ENCODE measurements around the gene CHCHD5. TPM values are rescaled to one million over a fixed set of nuclear protein-coding genes. Genes with fewer than 3 reads are reported as not detected.

CHCHD5 gene, protein sequence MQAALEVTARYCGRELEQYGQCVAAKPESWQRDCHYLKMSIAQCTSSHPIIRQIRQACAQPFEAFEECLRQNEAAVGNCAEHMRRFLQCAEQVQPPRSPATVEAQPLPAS
- 56.0 to 74.4 TPM (median 61.1 TPM) in 5 replicates for total RNA-seq (2022; extraction: Qiagen RNA extraction; ENCODE audit: low read depth)

DNA sequence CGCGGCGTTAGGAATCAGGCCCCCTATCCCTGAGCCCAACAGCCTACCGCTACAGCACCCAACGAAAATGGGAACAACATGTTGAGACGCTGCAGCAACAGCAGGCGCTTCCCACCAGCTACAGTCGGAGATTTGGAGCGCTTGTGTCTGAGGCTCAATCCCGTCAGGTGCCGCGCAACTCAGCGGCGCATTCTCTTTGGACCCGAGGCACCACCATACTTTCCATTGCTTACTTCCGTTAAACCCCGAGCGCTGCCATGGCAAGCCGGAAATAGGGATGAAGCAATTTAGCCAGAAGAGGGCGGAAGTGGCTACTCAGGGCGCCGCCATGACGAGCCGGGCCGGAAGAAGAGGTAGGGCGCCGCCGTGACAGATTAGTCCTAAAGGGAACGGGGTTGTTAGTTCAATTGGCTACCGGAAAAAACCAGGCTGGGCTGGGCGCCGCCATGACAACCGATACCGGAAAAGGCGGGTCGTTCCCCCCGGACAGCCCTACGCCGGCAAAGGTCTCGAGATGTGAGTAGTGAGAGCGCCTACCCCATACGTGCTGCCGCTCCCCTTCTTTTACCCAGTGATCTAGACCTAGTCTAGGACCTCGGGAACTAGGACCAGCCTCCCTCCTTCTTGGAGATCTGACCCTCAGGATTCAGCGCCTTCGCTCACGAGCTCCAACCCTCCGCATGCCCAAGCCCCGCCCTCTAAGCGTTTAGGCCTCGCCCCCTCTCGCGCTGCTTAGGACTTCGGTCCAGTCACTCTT lies at the start of gene CHCHD5:
TSS of gene CHCHD5 (plus strand) at position 476 of the 757 bp plus-strand sequence. CDS start at position 515, 39 bp downstream.

DNA sequence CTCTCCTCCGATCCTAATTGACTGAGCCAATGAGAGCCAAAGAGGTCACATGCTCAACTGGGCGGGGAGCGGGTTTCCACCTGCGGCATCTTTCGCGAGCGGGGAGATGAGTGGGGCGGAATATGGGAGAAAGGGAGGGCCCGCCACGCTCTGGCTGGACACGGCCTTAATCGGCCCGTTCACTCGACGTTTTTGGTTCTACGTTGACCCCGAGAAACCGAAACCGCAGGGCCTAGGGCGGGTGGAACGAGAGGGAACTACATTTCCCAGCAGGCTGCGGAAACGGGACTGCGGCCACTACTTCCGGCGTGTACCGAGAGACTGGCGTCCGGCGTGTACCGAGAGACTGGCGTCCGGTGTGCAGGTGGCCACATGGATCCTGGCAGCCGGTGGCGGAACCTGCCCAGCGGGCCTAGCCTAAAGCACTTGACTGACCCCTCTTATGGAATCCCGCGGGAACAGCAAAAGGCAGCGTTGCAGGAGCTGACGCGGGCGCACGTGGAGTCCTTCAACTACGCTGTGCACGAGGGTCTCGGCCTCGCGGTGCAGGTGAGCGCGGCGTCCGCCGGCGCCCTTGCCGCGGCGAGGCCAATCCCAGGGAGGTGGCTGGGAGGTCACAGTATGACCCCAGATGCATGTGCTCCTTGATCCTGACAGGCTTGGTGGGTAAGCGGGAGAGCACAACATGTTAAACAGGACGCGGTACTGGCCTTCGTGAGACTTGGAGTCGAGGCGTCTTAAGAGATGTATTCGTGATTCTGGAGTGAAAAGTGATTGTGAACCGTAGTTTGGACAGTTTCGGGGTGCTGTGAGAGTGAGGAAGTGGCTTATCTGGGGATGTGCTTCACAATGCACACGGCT lies 42.1 kb upstream of the CHCHD5 start, which contains the start of gene POLR1B:
TSS of gene POLR1B (plus strand) at position 343 of the 861 bp plus-strand sequence. CDS start at position 373, 30 bp downstream.

Other genes starting within 250 kb of the CHCHD5 start
- gene RGPD8, start 151.0 kb upstream of the CHCHD5 start, total RNA-seq (2022; extraction: Qiagen RNA extraction; ENCODE audit: low read depth): 2.2 to 3.3 TPM (median 3.1 TPM) in 5 replicates
- 32.3 to 40.2 TPM (median 39.1 TPM) in 5 replicates for gene TTL, start 102.5 kb upstream of the CHCHD5 start, total RNA-seq (2022; extraction: Qiagen RNA extraction; ENCODE audit: low read depth)
- 22.9 to 25.3 TPM (median 23.9 TPM) in 5 replicates for gene POLR1B, start 42.1 kb upstream of the CHCHD5 start, total RNA-seq (2022; extraction: Qiagen RNA extraction; ENCODE audit: low read depth)
- gene SLC20A1, start 61.3 kb downstream of the CHCHD5 start, total RNA-seq (2022; extraction: Qiagen RNA extraction; ENCODE audit: low read depth): 161 to 186 TPM (median 183 TPM) in 5 replicates
- not detected in 5 replicates for gene NT5DC4, start 136.4 kb downstream of the CHCHD5 start, total RNA-seq (2022; extraction: Qiagen RNA extraction; ENCODE audit: low read depth)
- 10.5 to 16.2 TPM (median 13.9 TPM) in 5 replicates for gene CKAP2L, start 180.0 kb downstream of the CHCHD5 start, total RNA-seq (2022; extraction: Qiagen RNA extraction; ENCODE audit: low read depth)
- gene IL1A, start 199.9 kb downstream of the CHCHD5 start, total RNA-seq (2022; extraction: Qiagen RNA extraction; ENCODE audit: low read depth): 0.09 to 0.35 TPM (median 0.21 TPM) in 5 replicates

Data from A549 treated with GW870086 at 1 μM for 4 hours (cell line).